Globus pallidus (tissue), 1 donor: ENCODE data around the gene CHRNB1.
A peak's percentile ranks its signal among the peaks of the same experiment; 100 is the strongest.

ENCODE experiments used
- DNase-seq: peaks from one replicate; pipeline ENCODE4 v3.0.0-alpha.2; 2015; ENCODE audit warnings: low spot score

The CHRNB1 gene, protein sequence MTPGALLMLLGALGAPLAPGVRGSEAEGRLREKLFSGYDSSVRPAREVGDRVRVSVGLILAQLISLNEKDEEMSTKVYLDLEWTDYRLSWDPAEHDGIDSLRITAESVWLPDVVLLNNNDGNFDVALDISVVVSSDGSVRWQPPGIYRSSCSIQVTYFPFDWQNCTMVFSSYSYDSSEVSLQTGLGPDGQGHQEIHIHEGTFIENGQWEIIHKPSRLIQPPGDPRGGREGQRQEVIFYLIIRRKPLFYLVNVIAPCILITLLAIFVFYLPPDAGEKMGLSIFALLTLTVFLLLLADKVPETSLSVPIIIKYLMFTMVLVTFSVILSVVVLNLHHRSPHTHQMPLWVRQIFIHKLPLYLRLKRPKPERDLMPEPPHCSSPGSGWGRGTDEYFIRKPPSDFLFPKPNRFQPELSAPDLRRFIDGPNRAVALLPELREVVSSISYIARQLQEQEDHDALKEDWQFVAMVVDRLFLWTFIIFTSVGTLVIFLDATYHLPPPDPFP

DNA sequence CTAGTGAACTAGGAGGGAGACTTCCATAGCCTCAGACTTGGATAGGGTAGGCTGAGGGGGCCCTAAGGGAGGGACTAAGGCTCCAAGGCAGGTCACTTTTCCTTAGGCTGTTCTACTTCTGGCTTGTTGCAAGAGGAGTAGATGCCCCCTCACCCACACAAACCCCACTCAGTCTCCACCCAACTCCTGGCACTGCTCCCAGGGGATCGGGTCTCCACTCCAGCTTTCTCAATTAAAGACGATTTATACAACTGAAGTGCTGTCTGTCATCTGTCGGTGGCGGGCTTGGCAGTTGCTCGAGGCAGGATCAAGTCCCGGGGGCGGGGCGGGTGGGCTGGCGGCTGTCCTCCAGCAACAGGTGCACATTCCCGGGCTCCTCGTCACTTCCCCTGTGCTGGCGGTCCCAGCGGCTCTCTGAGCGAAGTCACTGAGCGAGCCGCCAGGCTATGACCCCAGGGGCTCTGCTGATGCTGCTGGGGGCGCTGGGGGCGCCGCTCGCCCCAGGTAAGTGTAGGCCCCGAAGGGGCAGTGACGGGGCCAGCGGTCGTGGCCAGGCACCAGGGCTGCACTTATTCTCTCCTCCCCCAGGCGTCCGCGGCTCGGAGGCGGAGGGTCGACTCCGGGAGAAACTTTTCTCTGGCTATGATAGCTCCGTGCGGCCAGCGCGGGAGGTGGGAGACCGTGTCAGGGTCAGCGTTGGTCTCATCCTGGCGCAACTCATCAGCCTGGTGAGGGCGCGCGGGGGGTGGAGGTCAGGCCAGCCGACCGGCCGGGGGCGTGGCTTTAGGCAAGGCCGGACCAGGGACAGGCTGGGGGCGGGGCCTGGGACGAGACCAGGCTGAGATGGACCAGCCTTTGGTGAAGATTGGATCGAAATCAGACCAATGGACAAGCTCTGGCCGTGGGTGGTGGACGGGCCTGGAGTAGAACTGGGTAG lies at the start of gene CHRNB1:
Gene CHRNB1, plus strand, starts transcription at position 380 of the 937 bp plus-strand sequence. Its CDS starts 67 bp downstream, at position 447.
- DNase-seq = peak; percentile 84

DNA sequence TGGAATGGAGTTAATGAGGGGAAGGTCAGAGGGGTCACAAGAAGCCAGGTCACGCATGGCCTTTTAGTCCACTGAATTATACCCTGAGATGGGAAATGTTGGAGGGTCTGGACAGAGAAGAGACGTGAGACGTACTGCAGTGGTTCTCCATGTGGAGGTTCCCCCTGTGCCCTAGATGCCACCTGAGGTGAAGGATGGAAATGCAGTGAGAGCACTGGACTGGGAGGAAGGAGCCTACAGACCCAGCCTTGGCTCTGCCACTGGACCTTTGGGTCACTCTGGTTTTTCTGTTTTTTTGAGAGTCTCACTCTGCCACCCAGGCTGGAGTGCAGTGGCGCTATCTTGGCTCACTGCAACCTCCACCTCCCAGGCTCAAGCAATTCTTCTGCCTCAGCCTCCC lies 48.7 kb upstream of the CHRNB1 start:
- DNase-seq = no peak

DNA sequence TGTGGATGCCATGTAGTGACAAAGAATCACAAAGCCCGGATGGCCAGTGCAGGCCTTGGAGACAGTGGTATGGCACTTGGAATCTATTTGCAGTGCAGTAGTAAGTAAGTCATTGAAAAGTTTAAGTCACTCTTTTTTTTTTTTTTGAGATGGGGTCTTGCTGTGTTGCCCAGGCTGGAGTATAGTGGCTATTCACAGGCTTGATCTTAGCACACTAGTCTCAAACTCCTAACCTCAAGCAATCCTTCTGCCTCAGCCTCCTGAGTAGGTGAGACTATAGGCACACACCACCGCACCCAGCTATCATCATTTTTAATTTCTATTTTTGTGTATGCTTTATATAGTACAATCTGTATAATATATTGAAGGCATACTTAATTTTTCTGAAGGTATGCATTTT lies 46.2 kb upstream of the CHRNB1 start:
- no peak for DNase-seq

DNA sequence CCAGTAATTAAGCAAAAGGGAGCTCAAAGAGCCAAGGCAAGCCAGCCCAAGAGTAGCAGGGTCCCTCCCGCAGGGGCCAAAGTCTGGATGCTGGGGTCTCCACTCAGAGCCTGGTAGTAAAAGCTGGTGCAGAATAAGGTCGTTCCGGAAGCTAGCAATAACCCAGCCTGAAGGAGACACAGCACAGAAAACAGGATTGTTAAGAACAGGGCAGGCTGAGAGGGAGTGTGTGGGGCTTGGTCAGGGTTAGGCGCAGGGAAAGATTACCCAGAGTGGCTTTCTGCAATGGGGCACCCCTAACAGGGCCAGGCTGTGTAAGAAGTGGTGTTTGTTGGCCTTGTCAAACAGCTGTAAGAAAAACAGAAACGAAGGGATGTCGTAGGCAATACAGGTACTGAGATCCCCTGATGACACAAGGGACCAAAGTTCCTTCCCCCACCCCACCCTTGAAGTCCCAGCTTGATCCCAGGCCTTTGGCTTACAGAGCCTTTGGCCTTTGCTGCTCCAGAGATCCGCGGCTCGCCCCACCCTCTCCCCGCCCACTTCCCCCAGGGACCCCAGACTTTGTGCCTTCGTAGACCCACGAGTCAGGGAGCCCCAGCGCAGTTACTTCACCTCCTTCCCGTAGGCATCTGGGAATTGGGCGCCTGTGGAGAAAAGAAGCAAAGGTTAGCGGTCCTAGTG lies 41.7 kb upstream of the CHRNB1 start:
- no peak for DNase-seq

DNA sequence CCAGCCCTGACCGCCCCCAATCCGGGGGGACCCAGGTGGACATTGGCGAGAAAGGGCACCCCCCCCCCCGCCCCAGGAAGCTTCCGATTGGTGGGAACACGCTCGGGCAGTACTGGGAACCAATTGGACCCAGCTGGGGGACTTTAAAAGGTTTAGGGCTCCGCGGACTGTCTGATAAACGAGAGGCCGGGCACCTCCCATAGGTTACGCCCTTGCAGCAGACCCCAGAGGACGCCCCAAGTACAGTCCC lies 41.2 kb upstream of the CHRNB1 start:
- no peak for DNase-seq

DNA sequence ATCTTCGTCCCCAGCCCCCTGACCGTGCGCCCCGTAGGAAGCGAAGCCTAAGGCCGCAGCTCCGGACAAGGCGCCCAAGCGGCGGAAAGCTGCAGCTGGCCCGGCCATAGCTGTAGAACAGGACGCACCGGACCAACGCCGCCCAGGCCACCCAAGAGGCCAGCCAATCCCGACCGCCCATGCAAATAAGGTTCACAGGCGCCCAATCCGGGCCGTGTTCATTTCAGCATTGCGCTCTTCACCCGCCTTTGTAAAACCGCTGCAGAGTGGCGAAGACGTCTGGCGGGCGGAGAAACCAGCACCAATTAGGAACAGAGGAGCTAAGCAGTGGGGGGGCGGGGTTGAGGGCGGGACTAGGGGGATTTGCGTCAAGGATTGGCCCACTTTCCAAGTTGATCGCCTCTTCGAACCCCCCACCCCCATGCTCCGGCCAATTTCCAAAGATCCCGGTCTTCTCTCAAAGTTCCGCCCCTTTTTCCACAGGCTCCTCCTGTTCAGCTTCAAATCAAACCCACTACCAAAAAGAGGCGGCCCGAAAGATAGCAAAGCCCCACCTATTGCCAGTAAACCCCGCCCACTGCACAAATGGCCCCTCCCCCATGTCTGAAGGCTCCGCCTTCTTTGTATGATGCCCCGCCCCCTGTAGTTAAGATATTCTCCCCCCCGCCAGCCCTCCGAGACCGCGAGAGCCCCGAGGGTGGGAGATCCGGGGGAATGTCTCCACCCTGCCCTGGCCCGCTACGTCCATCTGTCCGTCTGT lies 40.7 kb upstream of the CHRNB1 start, which contains the start of gene TMEM256:
Gene TMEM256, minus strand, starts transcription at position 121 of the 760 bp plus-strand sequence. Its CDS starts 13 bp downstream, at position 108.
- peak; percentile 100 for DNase-seq

DNA sequence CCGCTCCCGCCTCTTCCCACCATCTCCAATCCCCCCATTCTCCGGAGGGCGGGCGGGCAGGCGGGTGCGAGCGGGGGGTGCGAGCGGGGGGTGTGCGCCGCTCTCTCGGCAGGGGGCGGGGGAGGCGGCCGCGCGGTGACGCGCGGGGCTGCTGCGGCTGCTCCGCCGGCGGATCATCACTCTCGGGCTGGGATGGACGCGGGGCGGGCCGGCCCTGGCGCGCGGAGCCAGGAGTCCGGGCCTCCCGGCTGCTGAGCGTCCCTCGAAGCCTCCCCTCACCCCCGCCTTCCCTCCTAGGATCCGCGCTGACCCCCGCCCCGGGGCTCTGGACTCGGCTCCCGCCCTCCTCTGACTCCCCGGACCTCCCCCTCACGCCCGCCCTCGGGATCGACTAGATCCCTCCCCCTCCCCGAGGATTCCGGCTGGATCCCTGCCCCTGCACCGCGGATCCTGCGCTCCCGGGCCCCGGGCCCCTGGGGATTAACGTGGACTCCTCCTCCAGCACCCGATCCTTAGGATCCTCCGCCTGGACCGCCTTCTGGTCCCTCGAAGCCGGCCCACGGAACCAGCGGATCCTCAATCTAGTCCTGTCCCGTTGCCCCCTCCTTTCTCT lies 40.0 kb upstream of the CHRNB1 start:
- no peak for DNase-seq

DNA sequence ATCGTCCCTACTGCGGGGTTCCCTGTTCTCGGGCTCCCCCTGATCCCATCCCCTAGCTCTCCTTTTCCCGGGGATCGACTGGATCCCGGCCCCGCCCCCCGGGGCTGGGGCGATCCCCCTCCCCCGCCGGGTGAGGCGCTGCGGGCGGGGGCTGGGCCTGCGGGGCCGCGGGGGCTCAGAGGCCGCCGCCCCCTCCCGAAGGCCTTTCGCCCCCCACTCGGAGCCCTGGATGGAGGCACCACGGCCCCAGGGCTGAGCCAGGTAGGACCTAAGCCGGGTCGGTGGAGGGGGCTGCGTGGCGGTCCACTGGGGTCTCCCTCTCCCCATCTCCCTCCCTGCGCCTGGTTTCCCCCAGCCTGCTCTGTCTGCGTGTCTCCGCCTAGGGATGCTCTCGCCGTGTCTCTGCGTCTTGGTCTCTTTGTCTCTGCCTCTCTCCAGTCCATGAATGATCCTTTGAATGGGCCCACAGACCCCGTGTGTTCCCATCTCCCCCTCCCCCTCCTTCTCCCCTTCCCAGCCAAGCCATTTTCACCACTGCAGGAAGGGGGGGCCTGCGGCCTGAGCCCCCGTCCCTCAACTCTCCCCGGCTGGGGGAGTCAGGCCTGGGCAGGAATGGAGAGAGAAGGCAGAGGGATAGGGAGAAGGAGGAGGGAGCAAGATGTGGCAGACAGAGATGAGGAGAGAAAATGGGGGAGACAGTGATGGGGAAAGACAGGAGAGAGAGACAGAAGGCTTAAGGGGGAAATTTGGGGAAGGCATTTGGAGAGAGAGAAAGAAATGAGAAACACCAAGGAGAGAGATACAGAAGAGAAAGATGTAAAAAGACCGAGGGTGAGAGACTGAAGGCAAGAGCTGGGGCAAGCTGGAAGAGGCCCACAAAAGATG lies 39.3 kb upstream of the CHRNB1 start:
- DNase-seq = peak; percentile 38

DNA sequence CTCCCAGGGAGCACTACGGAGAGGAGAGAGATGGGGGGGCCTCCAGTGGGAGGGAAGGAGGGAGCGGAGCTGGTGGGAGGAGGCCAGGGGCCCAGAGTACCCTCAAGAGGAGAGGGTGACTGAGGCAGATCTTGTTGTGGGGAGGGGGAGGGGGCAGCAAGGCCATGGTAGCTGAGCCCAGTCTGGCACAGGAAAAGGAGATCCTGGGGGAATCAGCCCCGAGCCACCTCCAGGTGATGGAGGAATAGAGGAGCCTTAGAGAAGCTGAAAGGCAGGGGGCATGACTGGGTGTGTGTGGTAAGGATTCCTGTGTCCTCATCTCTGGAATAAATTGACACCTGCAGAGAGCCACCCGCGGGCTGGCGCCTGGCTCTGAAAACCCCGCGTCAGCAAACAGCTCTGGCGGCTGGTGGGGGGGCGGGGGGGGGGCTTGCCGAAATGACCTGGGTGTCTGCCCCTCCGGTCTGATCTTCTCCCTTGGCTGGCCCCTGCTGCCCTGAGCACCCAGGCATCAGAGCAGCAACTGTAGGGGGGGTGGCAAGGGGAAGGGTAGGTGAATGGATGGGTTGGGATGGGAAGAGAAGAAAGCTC lies 38.5 kb upstream of the CHRNB1 start:
- no peak for DNase-seq

DNA sequence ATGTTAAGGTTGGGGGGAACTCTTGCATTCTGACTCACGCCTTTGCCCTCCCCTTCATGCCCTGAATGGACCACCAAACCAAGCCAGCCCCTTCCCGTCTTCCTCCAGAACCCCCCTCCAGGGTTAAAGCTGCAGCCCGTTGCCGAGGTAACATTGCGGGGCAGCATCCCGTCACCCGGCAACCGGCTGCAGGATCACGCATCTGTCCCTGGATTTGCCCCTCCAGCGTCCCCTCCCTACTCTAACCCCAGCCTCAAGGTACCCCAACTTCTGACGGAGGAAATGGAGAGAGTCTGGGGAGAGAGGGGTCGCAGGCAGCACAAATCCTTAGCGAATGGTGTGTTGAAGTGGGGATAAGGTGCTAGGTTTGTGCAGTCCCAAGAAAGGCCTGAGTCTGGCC lies 37.8 kb upstream of the CHRNB1 start:
- no peak for DNase-seq

DNA sequence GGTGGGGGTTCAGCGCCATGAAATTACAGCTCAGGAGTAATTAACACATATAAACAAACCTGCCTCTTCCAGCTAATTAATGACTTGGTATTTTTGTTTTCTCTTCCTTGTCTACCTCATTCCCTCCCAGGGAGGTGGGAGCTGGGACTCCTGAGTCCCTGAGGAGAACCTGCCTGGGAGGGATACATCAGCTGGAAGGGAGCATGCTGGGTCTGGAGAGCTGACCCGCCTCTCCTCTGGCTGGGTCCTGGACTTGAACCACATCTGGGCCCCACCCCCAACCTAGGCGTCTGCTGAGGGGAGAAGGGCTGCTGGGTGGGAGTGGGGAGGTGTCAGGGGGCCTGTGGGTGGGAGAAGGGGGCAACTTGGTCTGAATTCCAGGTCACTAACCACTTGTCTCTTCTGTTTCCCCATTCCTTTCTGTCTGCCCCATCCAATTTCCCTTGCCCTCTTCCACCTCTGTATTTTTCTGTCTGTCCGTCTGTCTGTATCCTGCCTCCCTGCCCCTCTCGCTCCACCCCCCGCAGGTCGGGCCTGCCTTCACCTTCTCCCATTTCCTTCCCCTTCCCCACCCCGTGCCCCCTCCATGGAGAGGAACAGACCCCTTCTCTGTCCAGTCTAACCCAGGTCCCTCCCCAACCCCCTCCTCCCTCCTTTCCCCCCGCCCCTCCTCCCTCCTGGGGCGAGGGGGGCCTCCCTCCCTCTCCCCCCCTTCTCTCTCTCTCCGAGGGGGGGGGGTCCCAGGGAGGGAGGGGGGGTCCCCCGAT lies 37.2 kb upstream of the CHRNB1 start, which contains the start of gene NLGN2:
Gene NLGN2, plus strand, starts transcription at position 361 of the 767 bp plus-strand sequence. CDS start 411 bp downstream, outside the sequence.
- DNase-seq = no peak

DNA sequence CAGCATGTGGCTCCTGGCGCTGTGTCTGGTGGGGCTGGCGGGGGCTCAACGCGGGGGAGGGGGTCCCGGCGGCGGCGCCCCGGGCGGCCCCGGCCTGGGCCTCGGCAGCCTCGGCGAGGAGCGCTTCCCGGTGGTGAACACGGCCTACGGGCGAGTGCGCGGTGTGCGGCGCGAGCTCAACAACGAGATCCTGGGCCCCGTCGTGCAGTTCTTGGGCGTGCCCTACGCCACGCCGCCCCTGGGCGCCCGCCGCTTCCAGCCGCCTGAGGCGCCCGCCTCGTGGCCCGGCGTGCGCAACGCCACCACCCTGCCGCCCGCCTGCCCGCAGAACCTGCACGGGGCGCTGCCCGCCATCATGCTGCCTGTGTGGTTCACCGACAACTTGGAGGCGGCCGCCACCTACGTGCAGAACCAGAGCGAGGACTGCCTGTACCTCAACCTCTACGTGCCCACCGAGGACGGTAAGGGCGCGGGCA lies 36.6 kb upstream of the CHRNB1 start:
- DNase-seq = no peak

DNA sequence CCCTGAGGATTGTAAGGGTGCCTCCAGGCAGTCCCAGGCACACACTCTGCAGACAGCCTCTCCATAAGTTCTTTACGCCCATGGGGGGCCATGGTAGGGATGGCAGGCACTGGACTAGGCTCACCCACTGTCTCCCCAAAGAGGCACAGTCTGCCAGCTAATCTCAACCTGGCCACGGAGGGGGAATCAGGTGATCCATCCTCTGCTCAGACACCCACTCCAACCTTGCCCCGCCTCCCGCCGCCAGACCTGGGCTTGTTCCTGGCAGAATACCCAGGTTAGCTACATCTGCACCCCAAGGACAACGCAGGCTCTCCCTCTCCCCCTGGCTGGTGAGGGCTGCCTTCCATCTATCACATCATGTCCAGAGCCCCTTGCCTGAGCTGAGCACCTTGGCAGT lies 36.0 kb upstream of the CHRNB1 start:
- DNase-seq = no peak

DNA sequence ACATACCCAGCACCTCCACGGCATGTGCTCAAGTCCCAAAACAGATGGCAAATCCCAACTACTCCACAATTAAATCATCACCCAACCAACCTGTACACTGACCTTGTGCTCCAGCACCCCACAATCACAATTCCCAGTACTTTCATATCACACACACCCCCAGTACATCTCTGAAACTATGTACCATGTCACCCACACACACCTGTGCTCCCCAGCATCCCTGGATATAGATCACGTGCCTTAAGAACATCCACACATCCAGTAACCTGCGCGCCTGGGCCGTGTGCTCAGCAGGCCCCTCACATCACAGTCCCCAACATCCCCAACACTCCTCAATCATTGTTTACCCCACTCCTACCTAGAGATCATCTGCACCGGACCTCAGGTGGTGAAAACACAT lies 35.1 kb upstream of the CHRNB1 start:
- no peak for DNase-seq

DNA sequence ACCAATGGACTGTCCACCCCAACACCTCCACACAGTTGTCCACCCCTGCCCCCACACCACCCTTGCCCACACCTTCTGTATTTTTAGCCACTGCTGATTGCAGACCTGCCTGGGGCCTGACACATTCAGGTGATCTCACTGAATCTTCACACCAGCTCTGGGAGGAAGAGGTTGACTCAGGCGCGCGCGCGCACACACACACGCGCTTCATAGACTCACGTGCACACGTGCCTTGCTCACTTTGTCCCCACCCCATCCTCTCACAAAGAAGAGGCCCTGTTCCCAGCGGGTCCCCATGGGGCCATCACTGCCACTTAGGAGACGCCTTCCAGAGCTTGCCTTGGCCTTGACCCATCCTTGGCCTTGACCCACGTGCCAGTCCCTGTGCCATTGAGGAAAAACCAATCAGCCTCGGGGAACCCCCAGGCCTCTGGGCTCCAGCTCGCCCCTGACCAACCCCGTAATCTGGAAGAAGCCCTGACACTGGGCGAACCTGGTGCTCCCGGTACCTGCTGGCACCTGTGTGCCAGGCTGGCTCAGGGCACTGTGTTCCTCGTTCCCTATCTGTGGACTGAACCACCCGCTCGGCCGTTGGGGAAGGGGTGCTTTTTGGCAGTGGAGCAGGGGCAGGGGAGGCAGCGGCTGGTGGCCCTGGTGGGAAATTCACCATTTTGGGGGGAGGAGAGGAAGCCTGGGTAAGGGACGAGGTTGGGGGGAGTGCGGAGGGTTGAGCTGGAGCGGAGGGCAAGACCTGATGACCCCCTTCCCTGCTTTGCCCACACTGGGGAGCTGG lies 34.0 kb upstream of the CHRNB1 start:
- DNase-seq = no peak

DNA sequence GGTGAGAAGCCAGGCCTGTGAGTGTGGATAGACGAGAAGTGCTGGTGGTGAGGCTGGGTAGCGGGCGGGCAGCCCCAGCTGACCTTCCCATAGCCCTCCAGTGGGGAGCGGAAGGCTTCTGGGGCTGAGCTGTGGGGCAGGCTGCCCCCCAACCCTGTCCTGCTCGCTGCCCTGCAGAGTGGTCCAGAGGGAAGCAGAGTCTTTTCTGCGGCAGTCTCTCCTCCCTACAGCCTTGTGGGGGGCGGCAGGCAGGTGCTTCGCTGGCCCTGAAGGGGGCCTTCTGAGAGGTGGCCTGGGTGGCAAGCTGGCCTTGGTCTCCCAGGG lies 33.5 kb upstream of the CHRNB1 start:
- DNase-seq = no peak

DNA sequence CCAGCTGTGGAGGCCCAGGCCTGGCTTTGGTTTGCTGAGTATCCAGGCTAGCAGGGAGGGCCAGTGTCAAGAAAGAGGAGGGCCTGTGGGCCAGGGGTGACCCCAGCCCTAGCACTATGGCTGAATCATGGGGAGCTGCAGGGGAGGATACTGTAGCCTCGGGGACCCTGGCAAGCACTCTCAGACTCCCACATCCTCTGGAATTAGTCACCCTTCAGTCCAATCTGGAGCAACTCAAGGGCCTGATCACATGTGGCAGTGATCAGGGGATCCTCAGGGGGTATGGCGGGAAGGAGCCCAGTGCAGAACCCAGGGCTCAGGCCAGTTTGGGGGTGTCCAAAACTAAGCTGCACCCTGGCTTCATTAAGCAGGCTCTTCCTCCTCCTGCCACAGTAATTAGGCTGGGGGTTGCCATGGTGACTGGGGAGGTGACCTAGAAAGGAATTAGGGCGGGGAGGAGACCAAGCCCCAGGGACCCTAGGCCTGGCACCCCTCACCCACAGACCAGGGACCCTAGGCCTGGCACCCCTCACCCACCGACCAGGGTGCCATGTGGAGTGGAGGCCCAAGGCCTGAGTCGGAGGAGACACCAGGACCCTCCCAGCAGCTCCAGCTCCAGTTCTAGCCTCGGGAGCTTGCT lies 31.4 kb upstream of the CHRNB1 start:
- no peak for DNase-seq

DNA sequence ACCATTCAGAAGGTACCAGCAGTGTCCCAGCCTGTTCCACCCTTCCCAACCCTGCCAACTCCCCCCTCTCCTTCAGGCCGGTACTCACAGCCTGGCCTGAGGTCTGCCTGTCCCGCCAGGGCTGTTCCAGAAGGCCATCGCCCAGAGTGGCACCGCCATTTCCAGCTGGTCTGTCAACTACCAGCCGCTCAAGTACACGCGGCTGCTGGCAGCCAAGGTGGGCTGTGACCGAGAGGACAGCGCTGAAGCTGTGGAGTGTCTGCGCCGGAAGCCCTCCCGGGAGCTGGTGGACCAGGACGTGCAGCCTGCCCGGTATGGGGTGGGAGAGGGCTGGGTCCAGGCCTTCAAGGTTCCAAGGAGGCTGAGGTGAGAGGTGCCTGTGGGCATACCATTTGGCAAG lies 30.0 kb upstream of the CHRNB1 start:
- no peak for DNase-seq
